ENCODE results near the gene SORCS2. TPM values are rescaled to one million over a fixed set of nuclear protein-coding genes. Genes with fewer than 3 reads are reported as not detected.

The SORCS2 gene
- total RNA-seq, 1 donor from 2014 or later = under 0.01 TPM

GRCh38 chr4:7336067-7336569 is 143.8 kb downstream of the SORCS2 start:
- DNase-seq (ENCODE audit: low read depth in 2 of 2) = no peak

DNA sequence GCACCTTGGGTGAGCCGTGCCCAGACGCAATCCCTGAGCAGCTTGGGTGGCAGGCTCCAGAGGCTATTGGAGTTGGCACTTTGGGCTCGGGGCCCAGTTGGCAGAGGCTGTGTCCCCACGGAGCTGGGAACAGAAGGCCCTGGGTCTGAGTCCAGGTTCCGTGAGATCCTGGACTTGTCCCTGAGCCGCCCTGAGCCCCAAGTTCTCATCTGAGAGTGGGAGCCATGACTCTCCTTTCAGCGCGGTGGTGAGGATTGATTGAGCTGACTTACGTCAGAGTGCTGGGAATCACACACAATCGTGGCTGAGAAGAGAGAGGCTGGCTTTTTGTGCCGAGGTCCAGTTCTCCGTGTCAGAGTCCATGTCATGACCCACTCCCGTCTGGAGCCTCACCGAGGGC is 144.4 kb downstream of the SORCS2 start:
- DNase-seq (ENCODE audit: low read depth in 2 of 2) = no peak

GRCh38 chr4:7337196-7338058 is 145.1 kb downstream of the SORCS2 start:
- DNase-seq (ENCODE audit: low read depth in 2 of 2) = no peak

DNA sequence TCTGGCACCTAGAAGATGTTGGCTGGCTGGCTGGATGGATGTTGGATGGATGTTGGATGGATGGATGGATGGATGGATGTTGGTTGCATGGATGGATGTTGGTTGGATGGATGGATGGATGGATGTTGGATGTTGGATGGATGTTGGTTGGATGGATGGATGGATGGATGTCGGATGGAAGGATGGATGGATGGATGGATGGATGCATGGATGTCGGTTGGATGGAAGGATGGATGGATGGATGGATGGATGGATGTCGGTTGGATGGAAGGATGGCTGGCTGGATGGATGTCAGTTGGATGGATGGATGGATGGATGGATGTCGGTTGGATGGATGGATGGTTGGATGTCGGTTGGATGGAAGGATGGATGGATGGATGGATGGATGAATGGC is 145.7 kb downstream of the SORCS2 start:
- DNase-seq (ENCODE audit: low read depth in 2 of 2) = no peak

GRCh38 chr4:7338876-7339623 is 146.7 kb downstream of the SORCS2 start:
- DNase-seq (ENCODE audit: low read depth in 2 of 2) = no peak

DNA sequence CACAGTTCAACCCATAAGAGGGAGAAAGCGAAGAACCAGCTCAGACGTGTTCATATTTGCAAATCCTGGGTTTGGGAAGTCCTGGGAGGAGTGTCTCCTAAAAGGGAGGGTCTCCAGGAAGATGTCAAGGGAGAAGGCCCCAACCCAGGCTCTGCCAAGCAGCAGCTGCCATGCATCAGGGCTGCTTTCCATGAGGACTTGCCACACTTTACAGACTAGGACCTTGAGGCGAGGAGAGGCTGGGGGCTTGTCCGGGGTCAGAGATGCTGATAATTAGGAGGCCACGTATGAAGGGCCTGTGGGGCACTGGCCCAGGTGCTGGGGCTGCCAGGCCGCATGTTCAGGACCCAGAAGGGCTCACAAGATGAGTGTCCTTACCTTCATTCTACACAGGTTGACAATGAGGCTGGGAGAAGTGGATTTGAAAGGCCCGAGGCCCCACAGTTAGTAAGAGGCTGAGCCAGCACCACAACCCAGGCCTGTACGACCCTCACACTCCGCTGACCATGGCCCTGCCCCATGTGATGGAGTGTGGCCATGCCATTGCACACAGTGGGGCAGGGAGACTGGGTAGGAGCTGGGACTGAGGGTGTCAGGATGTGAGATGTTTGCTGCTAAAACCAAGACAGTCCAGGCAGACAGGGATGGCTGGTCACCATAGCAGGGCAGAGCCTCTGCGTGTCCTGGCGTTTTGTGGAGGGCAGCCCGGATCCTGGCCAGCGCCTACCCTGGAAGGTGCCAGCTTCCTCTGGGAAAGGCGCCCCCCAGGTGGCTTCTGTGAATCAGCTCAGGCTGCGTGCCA is 147.6 kb downstream of the SORCS2 start:
- no peak for DNase-seq (ENCODE audit: low read depth in 2 of 2)

- no peak for DNase-seq (ENCODE audit: low read depth in 2 of 2)
Observed at GRCh38 chr4:7340553-7341433, 148.5 kb downstream of the SORCS2 start.

GRCh38 chr4:7341491-7342222 is 149.3 kb downstream of the SORCS2 start:
- DNase-seq (ENCODE audit: low read depth in 2 of 2) = no peak

DNA sequence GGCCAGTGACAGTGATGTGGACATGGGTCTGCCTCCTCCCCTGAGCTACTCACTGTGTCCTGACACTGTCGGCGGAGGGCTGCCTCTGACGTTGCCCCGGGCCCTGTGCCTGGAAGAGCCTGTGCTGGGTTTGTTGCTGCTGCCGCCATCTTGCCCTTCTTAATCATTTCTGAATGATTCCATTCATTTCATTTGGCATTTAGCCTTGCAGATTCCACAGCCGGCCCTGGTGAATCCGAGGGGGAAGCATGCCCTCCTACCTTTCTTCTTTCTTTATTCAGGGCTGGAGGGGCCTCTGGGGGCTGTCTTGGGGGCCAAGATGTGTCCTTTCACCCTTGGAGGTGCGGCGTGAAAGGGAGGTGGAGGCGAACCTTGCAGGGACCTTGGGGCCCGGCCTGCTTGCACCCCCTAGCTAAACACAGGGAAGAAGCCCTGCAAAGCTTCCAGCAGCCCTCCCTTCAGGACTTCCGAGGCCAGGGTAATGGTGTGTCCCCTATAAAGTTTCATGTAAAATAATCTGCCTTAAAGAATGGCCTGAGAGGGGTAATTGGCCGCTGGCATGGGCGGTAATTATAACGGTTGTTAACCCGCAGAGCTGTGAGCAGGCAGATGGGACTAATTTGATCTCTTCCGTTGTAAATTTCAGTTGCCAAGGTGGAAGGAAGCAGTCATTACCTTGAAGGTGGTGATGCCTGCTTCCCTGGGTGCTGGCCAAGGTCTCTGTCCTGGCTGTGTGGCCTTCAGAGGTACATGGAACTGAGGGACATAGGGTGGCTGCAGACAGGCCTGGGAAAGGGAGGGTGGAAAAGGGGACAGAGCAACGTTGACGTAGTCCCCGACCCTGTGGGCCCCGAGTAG is 150.1 kb downstream of the SORCS2 start:
- DNase-seq (ENCODE audit: low read depth in 2 of 2) = no peak

- DNase-seq (ENCODE audit: low read depth in 2 of 2) = no peak
Observed at GRCh38 chr4:7343081-7343655, 150.8 kb downstream of the SORCS2 start.

DNA sequence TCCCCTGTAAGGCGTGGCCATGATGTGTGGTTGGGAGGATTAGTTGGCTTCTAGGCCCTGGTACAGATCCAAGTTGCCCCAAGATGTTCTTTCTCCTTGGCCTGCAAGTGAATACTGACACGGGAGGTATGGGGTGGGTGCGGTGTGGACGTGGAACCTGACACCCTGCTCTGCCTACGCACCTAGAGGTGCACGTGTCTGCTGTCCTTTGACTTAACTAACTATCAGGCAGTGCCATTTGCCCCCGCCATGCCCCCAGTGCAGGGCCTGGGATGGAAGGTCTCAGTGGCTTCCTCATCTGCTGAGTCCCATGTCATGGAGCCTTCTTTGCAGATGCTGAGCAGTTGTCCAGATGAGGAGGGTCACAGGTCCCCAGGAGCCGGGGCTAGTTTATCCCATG is 151.6 kb downstream of the SORCS2 start:
- no peak for DNase-seq (ENCODE audit: low read depth in 2 of 2)

DNA sequence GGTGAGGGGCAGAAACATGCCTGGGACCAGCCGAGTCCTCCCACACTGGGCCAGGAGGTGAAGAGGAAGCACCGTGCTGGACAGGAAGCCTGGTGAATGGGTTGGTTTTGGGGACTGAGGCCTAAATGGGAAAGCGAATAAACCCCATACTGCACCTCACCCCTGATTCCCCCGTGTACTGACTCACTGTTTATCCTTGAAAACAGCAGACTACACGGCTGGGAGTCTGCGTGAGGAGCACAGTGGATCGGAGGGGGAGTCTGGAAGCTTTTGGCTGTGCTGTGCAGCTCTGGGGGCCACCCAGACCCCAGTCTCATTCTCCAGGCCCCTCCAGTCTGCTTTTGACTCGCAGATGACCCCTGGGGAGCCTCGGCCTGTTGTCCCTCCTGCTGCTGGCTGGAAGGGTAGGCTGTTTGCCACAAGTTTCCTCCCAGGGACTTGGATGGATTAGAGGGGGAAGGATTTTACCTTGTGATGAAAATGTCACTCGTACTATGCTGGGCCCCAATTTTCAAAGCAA is 152.4 kb downstream of the SORCS2 start:
- no peak for DNase-seq (ENCODE audit: low read depth in 2 of 2)

DNA sequence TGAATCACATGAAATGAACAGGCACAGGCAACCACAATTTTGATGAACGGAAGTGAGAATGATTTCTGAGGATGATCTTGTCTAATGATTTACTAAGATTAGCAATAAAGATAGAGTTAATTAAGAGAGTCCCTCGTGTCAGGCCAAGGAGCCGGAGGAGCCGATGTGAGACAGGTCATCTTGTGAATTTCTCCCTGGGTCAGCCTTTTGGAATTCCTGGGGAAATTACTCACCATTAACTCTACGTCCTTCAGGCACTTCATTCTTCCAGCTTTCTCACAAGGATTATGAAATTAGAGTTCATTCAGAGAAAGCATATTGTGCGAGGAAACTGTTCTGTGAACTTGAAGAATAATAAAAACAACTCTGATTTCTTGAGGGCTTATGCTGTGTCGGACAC is 155.6 kb downstream of the SORCS2 start:
- DNase-seq (ENCODE audit: low read depth in 2 of 2) = no peak

GRCh38 chr4:7348946-7349900 is 156.9 kb downstream of the SORCS2 start:
- no peak for DNase-seq (ENCODE audit: low read depth in 2 of 2)

DNA sequence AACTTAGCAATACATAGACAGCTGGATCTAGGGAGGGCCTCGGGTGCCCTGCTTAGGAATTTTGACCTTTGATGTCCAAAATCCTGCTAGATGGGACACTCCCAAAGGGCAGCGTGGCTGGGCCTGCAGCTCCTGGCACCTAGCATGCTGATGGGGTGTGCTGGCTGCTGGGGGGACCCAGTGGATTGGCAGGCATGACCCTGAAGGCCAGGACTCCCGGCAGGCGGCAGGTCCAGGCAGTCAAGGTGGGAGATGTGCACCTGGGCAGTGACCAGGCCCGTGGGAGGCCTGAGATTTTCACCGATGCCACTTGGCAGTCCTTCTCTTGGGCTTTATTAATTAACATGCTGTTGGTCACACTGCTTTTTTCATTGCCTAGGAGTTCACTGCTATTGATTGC is 158.1 kb downstream of the SORCS2 start:
- DNase-seq (ENCODE audit: low read depth in 2 of 2) = no peak

GRCh38 chr4:7351014-7351413 is 158.7 kb downstream of the SORCS2 start:
- DNase-seq (ENCODE audit: low read depth in 2 of 2) = no peak

DNA sequence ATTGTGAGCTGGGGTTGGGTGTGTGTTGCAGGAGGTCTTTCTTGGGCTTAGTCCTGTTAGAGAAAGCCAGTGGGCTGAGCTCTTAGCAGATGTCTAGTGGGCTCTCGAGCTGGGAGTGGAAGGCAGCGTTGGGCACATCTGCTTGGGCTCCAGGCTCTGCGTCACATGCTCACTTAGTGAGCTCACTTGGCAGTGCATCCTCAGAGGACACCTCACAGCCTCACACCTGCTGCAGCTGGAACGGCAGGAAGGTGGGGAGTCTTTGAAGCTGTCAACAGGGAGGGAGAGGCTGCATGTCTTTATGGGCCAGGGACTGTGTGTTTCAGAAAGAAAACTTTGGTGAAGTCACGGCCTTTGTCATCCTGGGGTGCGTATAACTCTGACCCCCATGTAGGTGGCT is 160.1 kb downstream of the SORCS2 start:
- DNase-seq (ENCODE audit: low read depth in 2 of 2) = no peak

Data from dermis microvascular lymphatic vessel endothelial cell (primary cell).